ENCODE measurements around the gene SLIT1.

Gene SLIT1

DNA sequence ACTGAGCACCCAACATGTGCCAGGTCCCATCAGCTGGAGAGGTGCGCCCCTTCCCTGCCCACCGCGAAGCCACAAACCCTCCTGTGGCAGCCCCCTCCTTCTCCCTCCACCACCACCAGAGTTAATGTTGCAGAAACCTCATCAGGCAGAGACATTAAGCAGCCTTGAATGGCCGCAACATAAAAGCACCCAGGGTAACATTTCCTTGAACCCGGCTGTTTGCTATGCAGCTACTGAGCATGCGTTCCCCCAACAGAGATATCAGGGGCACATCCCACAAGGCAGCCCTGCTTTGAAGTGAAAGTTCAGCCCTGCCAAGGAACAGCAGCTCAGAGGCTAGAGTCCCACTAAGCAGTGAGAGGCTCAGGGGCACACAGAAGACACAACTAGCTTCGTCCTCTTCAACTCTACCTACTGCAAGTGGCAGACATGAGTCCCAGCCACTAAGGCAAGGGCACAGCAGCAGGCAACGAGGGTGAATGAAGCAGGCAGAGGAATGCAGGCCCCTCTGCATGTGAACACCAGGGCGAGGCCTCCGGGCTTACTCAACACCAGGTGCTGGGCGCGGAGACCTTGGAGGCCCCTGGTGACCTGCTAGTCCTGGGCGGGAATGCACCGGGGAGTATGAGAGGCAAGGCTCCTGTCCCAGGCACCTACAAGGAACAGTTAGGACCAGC, 107.4 kb downstream of the SLIT1 start:
- DNase-seq: no peak

DNA sequence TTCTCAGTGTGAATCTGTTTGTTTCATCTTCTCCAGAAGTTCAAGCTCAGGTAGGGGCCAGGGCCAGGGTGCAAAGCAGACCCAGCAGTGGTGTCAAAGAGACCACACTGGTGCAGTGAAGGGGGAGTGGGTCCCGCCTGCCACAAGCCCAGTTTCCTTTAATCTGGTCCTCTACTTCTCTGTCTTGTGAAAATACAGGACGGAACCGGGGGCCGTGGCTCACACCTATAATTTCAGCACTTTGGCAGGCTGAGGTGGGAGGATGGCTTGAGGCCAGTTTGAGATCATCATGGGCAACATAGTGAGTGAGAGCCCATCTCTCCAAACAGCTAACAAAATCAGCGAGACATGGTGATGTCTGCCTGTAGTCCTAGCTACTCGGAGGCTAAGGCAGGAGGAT, 109.0 kb downstream of the SLIT1 start:
- DNase-seq: no peak

DNA sequence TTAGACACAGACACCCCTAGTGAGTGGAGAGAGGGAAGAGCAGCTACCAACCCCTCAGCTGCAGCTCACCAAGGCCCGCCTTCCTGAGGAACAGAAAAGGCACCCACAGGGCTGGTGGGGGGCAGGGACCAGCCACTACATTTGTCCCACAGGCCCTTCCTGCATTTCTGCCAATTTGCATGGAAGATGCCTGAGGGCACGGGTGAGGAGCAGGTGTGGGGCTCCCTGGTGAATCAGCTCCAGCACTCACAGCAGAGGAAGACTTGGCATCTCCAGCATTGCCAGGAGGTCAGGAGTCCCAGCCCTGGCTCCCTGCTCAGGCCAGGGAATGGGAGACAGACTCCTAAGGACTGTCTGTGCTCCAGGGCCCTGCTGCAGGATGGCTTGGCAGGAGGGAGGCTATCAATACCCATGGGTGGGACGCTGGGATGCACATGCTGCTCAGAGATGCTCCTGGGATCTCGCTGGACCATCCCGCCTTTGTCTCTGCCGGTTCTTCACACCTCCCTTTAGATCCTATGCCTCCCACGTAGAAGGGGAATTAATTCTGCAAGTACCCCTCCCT, 109.7 kb downstream of the SLIT1 start:
- no peak for DNase-seq

DNA sequence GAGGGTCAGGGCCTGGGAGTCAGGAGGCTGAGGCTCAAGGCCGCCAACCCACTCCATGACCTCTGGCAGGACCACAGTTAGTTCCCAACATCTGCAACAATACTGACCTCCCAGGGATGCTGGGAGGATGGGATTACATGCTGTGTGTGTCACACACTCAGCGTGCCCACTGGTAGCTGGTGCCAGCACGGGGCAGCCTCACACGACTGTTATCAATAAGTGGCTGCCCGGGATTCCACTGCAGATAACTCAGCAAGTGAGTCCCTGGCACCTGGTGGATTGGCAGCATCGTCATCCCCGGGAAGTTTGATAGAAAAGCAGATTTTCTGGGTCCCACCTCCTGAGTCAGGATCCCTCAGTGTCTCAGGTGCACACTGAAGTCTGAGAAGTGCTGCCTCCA, 110.3 kb downstream of the SLIT1 start:
- no peak for DNase-seq

DNA sequence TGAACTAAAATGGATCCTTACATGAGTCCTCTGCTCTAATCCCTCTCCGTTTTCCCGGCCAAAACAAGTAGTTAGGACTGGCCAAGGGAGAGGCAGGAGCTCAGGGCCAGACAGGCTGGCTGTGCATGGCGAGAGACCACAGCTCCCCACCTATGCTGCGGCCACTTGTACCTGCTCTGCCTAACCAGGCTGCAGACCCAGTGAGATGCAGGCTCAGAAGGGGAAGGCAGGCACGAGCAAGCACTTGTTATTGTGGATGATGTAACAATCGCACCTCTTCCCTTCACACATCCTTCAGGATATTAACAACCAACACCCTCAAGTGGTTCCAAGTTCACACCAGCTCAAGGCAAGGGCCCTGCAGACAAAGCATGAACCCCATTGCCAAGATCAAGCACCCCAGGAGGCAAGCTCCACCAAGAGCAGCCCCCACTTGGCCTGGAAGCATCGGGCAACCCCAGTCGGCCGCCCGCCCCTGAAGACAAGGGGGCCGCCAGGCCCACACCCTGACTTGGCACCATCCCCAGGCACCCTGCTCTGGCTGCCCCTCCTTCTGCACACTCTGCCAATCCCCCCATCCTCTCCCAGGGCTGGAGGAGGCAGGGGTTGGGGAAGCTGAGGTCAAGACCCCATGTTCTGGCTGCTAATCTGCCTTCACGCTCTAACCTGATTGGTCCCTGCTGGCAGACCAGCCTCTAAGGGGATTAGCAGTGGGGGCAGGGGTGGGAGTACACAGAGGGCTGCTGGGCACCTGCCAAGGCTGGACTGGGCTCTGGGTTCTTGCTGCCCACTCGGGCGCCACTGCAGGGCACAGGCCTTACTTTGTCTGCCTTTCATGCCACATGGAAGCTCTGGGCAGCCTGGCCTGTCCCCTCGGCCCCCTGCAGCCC, 111.3 kb downstream of the SLIT1 start:
- no peak for DNase-seq

DNA sequence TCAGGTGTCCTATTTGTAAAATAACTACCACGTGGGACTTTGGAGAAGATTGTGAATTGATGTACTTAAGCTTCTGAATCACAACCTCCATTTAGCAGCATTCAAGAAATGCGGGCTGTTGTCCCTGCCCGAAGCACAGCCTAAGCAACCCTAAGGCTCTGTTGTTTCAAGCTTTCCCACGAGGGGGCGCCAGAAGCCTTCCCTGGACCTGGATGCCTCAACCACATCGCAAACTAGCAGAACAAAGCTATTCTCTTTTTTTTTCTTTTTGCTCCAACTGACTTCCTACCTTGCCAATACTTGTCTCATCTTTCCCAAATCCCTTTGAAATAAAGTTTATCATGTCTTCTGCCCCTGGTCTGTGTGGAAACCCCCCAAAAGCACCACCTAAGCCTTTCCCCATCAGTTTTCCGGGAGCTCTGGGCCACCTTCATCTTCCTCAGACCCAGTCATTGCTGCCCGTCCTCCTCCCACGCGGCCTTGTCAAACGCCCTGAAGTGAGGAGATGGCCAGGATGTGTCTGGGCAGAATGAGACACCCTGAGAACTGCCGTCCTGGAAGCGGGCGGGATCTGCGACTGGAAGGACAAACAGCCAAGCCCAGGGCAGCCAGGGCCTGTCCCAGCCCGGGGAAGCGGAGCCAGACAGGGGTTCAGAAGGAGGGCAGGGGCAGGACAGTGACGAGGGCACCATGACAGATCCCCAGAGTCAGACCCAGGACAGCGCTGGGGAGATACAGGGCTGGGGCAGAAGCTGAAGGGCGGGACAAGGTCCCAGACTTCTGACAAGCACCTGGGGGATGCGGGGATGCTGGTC, 112.7 kb downstream of the SLIT1 start:
- peak; percentile 63 to 76 for DNase-seq

DNA sequence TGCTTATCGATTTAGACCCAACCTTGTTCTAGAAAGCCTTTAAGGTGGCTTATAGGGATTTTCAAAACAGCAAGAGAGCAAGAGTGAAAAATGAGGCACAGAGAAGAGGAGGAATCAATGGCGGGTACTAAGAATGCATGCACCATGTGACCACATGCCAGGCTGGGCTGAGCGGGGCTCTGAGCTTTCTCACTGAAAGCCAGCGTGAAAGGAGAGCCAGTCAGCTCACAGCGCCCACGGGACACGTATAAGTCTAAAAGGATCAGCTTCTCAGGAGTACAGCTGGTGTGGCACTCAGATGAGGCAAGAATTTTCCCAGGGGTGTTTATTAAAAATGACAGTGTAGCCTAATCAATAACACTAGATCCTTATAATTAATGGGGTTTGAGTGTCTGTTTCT, 114.3 kb downstream of the SLIT1 start:
- DNase-seq: no peak

DNA sequence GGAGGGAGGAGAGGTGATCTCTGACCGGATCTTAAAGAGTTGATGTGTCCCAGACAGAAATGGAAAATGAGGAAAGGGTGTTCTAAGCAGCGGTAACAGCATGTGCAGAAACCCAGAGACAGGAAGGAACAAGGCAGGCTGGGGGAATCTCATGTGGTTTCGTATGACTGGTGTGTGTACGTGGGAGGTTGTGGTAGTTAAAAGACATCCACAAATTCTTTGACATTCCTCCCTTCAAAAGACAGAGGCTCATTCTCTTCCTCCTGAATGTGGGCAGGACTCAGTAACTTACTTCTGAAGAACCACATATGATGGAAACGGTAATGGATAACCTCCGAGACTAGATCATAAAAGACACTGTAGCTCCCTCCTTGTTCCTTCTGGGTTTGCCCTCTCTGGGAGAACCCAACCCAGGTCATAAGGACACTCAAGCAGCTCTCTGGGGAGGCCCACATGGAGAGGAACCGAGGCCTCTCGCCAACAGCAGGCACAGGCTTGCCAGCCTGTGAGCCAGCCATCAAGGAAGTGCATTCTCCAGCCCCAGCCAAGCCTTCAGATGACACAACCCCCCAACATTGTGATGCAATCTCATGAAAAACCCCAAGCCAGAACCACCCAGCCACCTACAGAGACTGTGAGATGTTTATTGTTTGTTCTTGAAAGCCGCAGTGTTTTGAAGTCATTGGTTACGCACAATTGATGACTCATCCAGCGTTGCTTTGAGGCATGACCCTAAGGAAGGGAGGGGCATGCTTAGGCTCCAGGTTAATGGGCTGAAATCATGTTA, 116.0 kb downstream of the SLIT1 start:
- peak; percentile 2 to 9 for DNase-seq

DNA sequence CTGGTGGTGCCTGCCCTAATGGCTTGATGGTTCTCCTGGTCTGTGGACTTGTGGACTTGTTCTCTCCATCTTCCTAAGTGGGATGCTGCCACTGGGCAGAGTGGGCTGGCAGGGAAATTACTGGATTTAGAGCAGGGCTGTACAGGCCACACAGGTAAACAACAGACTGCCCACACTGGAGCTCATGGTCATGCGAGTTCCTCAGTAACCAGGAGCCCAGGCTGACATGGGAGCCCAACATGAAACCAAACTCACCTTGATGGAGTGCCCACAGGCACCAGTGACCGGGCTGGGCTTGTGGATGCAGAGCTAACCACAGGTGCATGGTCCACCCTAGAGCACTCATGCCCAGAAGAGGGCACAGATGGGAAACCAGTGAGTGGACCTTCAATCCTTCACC, 116.7 kb downstream of the SLIT1 start:
- no peak for DNase-seq

DNA sequence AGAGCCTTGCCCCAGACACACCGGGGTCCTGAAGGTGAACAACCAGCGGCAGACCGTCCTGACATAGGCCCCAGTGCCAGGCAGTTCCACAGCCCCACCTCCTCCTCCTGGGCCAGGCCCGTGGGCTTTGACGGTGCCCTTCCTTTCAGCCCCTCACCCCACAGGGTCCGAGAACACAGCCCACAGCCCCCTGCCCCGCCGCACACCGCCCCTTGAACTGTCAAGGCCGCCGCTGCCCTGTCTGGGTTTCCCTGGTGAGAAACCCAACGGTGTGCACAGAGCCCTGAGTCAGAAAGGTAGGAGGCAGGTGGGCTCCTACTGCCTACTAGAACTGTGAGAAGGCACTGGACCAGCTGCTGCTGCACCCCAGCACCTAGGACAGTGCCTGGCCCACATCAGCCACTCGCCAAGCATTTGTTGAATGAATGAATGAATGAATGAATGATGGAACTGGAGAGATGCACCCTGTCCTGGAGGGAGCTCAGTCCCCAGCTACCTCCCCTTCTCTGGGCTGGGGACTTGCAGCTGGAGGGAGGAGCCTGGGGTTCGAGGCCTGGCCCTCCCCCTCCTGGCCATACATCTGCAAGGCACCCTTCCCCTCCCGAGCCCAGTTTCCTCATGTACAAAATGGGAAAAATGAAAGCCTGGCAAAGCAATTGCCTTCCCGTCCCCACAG, 117.9 kb downstream of the SLIT1 start:
- DNase-seq: no peak

DNA sequence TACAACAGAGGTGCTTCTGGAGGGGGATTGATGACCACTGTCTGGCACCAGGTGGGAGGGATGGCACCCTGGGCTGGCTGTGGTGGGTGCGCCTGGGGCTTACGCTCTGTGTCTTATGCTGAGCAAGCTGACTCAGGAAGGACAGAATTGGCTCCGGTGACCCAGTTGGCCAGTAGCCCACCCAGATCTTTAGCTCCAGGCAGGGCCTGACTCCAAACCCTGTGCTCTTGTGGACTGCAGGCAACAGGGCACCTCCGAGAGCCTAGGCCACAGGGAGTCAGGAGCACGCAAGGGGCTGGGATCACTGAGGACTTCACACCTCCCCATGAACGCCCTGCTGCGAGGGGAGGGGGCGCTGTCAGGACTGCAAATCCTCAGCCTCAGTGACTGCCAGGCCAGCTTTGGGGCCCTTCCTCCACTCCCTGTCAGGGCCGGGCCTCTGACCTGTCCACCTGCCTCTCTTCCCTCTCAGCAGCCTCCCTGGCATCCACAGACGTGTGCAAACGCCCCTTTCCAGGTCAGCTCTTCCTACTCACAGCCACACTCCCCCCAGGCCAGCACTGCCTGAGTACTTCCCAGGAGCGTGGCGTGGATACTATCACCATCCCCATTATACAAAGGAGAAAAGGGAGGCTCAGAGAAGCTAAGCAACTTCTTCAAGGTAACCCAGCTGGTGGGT, 118.7 kb downstream of the SLIT1 start:
- DNase-seq: no peak

DNA sequence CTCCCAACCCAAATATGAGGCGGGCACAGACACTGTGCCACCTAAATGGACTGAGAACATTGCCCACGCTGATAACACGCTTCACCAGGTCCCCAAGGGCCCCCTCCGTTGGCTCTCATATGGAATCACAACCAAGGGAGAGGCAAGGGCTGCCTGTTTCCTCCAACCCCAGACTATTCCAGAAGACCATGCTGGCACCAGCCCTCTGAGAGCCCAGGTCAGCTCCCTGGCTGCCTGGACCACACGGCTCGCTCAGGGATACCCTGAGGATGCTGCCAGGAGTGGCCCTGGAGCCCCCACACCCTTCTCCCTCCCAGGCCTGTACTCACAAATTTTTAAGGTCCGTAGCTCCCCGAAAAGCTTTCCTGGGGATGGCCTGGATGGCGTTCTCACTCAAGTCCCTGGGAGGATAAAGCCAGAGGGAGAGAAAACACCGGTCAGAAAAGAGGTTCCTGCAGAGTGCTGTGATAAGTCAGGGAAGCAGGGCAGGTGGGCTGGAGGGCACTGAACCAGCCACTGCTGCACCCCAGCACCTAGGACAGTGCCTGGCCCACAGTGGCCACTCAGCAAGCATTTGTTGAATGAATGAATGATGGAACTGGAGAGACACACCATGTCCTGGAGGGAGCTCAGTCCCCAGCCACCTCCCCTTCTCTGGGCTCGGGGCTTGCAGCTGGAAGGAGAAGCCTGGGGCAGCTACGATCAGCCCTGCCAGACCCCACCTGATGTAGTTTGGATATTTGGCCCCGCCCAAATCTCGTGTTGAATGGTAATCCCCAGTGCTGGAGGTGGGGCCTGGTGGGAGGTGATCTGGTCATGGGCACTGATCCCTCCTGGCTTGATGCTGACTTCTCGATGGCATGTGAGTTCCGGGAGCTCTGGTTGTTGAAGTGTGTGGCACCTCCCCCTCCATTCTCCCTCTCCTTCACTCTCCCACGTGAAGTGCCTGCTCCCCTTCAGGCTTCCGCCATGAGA, 119.8 kb downstream of the SLIT1 start:
- DNase-seq: no peak

DNA sequence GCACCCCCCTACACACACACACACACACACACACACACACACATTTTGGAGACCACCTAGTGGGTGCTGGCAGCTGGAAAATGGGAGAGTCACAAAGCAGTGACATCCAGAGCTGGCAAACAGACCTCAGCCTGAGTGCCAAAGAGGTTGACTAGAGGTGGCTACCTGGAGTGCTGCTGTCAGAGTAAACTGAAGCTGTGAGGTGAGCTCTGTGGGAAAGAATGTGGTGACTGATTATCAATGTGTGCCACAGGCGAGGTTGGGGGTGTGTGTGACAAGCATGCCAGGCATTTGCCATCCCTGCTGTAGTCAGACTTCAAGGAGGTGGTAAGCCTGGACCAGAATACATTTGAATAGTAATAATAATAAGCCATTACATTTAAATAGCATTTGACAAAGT, 120.6 kb downstream of the SLIT1 start:
- no peak for DNase-seq

DNA sequence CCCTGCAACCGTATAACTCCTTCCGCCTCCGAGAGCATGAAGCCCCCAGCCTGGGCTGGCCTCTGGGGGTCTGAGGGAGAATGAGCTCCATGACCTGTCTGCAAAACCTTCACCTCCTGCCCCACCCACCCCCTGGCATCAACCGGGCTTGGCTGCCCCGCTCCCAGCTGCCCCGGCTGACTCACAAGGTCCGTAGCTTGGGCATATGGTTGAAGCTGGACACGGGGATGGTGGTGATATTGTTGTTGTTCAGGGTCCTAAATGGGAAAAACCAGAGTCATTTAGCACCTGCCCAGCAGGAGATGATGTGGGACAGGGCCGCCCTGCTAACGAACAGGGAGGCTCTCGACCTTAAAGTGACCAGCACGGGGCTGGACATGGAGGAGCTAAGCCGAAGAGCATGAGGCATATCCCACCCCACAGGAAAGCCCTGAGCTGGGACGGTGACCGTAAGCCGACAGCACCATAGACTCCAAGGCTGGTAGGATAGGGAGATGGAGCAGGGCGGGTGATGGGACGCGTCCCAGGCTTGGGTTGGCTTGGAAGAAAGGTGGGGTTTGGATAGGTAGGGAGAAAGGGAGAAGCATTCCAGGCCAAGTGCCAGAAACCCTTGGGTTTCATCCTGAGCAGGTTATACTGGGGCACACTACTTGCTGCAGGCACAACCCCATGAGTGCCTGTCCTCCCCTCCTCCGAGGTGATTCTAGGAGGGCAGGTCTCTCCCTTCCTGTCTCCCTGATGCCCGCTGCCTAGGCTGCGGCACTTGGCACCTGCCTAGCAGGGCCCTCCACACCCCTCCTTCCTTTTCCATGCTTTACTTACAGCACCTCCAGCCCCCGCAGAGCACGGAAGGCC, 121.5 kb downstream of the SLIT1 start:
- DNase-seq: no peak

DNA sequence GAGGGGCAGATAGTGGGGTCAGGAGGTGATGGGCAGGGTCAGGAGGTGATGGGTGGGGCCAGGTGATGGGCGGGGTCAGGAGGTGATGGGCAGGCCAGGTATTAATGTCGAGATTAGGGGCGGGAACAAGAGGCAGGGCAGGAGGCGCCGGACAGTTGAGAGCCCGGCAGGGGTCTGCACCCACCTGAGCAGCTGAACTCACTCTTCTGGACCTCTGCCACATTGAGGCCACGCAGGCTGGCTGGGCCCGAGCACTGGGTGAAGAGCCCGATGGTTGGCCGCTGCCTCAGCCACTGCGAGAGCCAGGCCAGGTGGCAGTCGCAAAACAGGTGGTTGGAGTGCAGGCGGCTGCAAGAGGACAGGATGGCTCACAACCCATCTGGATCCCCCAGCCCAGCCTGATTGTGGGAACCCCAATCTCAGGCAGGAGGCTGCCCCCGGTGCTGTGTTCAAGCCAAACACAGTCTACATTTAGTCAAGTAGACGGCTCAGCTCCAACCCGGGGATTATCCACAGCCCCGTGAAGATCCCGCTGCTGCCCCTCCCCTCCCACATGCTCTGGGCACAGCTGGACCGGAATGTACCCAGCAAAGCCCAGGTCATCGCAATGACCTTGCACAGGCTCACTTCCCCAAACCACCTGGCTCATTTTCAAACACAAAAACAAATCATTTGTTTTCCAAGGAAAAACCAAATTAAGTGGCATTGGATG, 122.3 kb downstream of the SLIT1 start:
- no peak for DNase-seq

DNA sequence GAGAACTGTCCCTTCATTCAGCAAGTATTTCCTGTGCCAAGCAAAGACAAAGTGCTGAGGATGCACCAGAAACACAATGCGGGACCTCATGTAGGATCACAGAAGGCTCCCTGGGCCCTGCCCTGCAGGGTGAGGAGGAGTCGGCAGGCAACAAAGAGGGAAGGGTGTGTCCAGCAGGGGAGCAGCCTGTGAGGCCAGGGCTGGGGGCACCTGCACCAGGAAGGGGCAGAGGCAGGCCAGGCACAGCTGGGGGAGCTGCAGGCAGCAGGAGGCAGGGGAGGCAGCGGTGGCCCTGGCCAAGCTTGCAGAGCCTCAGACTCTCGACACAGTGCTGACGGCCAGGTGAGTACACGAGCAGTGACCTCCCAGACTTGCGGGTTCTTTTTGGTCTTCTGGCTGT, 123.3 kb downstream of the SLIT1 start:
- no peak for DNase-seq

DNA sequence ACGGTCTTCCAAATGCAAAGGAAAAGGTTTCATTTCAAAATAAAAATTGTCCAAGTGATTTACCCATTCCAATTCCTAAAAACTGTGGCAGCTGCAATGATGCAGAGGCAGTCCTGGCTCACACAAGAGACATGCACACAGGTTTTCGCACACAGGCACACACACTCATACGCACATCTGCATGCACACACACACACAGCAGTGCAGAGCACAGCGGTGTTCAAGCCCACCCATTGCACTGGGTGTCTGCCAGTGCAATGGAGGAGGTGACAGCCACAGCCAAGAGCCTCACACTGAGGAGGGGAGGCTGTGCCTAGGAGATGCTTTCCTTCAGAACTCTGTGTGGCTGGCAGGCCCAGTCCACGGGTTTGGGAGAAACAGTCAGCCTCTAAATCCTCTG, 123.7 kb downstream of the SLIT1 start:
- DNase-seq: no peak

DNA sequence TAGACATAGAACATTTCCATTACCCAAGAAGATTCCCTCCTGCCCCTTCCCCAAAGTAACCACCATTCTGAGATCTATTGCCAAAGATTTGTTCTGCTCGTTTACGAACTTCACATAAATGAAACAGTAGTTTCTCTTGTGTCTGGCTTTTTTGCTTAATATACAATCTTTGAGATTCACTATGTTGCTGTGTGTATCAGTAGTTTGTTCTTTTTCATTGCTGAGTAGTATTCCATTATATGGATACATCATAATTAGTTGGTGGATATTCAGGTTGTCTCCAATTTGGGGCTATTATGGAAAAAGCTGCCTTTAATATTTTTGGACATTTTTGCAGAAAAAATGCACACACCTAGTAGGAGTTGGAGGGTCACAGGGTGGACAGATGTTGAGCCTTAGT, 124.3 kb downstream of the SLIT1 start:
- DNase-seq: no peak
